H1 (cell line): ENCODE data around the gene IL23A. TPM values are rescaled to one million over a fixed set of nuclear protein-coding genes. Genes with fewer than 3 reads are reported as not detected.

ENCODE experiments used
- CTCF ChIA-PET: fragments of 300-600 bp; sonication (Branson Sonifier 250); formaldehyde crosslinking; loops from one replicate; lab custom pipeline; 2021; ENCODE audit not compliant: partially characterized antibody; lab: Charles Lee
- POLR2A ChIA-PET: fragments of 300-600 bp; sonication (Branson Sonifier 250); formaldehyde crosslinking; loops from one replicate; lab custom pipeline; 2021; ENCODE audit warnings: inconsistent platforms; ENCODE audit not compliant: partially characterized antibody; lab: Charles Lee
- DNase-seq, 2 experiments: peaks; one replicate each; pipeline versions ENCODE4 v3.0.0 to v3.0.0-alpha.2; 2010 to 2022; ENCODE audit warnings: low spot score in 2 of 2, low read depth in 1 of 2, mixed read lengths in 1 of 2
- FAIRE-seq: peaks from 2 replicates; lab custom pipeline; 2011; peaks lifted over from hg19 to GRCh38; lab: Jason Lieb, UNC
- H2AFZ ChIP-seq: 2 replicates; pipeline ENCODE4 v1.8.1; 2012; ENCODE audit warnings: low read length, inconsistent platforms
- H2AK5ac ChIP-seq: 2 replicates; pipeline ENCODE4 v1.6.1; 2013; ENCODE audit warnings: low read depth, low read length
- H2BK120ac ChIP-seq: replicated peaks from 2 replicates; pipeline ENCODE3; 2013; ENCODE audit warnings: low read depth, low read length, inconsistent platforms
- H2BK12ac ChIP-seq: 2 replicates; pipeline ENCODE4 v1.6.1; 2013; ENCODE audit warnings: low read depth, low read length
- H2BK15ac ChIP-seq: 2 replicates; pipeline ENCODE4 v1.6.1; 2013; ENCODE audit warnings: low read length
- H2BK20ac ChIP-seq: 2 replicates; pipeline ENCODE4 v1.6.1; 2013; ENCODE audit warnings: low read length
- H2BK5ac ChIP-seq: 2 replicates; pipeline ENCODE4 v1.6.1; 2013; ENCODE audit warnings: low read depth, low read length
- H3K14ac ChIP-seq: 2 replicates; pipeline ENCODE4 v1.6.1; 2013; ENCODE audit warnings: inconsistent platforms; ENCODE audit not compliant: insufficient read length
- H3K18ac ChIP-seq: 2 replicates; pipeline ENCODE4 v1.6.1; 2013; ENCODE audit warnings: low read length; ENCODE audit errors: extremely low read depth
- H3K23ac ChIP-seq: 2 replicates; pipeline ENCODE4 v1.6.1; 2013; ENCODE audit warnings: inconsistent platforms; ENCODE audit not compliant: insufficient read length
- H3K23me2 ChIP-seq: 2 replicates; pipeline ENCODE4 v1.6.1; 2013; ENCODE audit warnings: low read depth, low read length
- H3K27ac ChIP-seq: 2 replicates; pipeline ENCODE4 v1.6.1; 2011; ENCODE audit warnings: low read depth, low read length, inconsistent platforms
- H3K27me3 ChIP-seq, 4 experiments: replicated peaks in 1 of 4; 1 replicate in 1 of 4; 2 replicates in 3 of 4; pipeline versions ENCODE4 v1.6.1 to v1.8.1; 2011 to 2013; ENCODE audit warnings: low read length in 3 of 4, mild to moderate bottlenecking in 3 of 4, inconsistent platforms in 2 of 4, mixed read lengths in 2 of 4, moderate library complexity in 1 of 4; ENCODE audit not compliant: control insufficient read depth in 3 of 4, insufficient read depth in 3 of 4; ENCODE audit errors: extremely low read depth in 1 of 4
- H3K36me3 ChIP-seq, 4 experiments: 2 replicates each; pipeline versions ENCODE4 v1.6.1 to v1.8.1; 2011 to 2013; ENCODE audit warnings: mild to moderate bottlenecking in 4 of 4, low read length in 3 of 4, moderate library complexity in 2 of 4, control low read depth in 1 of 4, inconsistent platforms in 1 of 4; ENCODE audit not compliant: insufficient read depth in 4 of 4, control insufficient read depth in 2 of 4
- H3K4ac ChIP-seq: replicated peaks from 2 replicates; pipeline ENCODE3; 2013; ENCODE audit warnings: low read length, low read depth, mixed read lengths, inconsistent platforms; ENCODE audit not compliant: insufficient read length
- H3K4me1 ChIP-seq, 4 experiments: replicated peaks in 1 of 4; 1 replicate in 1 of 4; 2 replicates in 3 of 4; pipeline versions ENCODE4 v1.6.1 to v1.8.1; 2011 to 2013; ENCODE audit warnings: low read length in 3 of 4, inconsistent platforms in 2 of 4, mixed read lengths in 1 of 4; ENCODE audit not compliant: insufficient read depth in 4 of 4, control insufficient read depth in 3 of 4
- H3K4me2 ChIP-seq, 2 experiments: 2 replicates each; pipeline versions ENCODE4 v1.6.1 to v1.8.1; 2011 to 2013; ENCODE audit warnings: low read depth in 2 of 2, low read length in 2 of 2, control low read depth in 1 of 2, inconsistent platforms in 1 of 2, mild to moderate bottlenecking in 1 of 2; ENCODE audit not compliant: insufficient read depth in 1 of 2
- H3K4me3 ChIP-seq, 4 experiments: fragments of 200-600, 300-600 bp in 1 of 4; sonication (generic), shearing (Covaris generic), sonication (Bioruptor Twin) in 1 of 4; 2 replicates each; pipeline versions ENCODE4 v1.5.1 to v1.8.1; 2011 to 2016; ENCODE audit warnings: low read length in 4 of 4, low read depth in 3 of 4, control low read depth in 2 of 4, inconsistent platforms in 2 of 4, mild to moderate bottlenecking in 2 of 4, mixed read lengths in 1 of 4, moderate library complexity in 1 of 4; ENCODE audit not compliant: insufficient read depth in 2 of 4; ENCODE audit errors: extremely low read depth in 1 of 4
- H3K56ac ChIP-seq: replicated peaks from 2 replicates; pipeline ENCODE3; 2013; ENCODE audit warnings: low read depth, mild to moderate bottlenecking, mixed read lengths, low read length, inconsistent platforms; ENCODE audit not compliant: insufficient read length
- H3K79me1 ChIP-seq: 2 replicates; pipeline ENCODE4 v1.6.1; 2013; ENCODE audit warnings: low read depth, low read length, control low read depth
- H3K79me2 ChIP-seq, 2 experiments: 2 replicates each; pipeline versions ENCODE4 v1.6.1 to v1.8.1; 2012 to 2013; ENCODE audit warnings: low read length in 2 of 2, mild to moderate bottlenecking in 2 of 2, inconsistent platforms in 1 of 2; ENCODE audit not compliant: insufficient read depth in 2 of 2, control insufficient read depth in 1 of 2
- H3K9ac ChIP-seq, 4 experiments: replicated peaks in 1 of 4; 1 replicate in 1 of 4; 2 replicates in 3 of 4; pipeline versions ENCODE4 v1.6.1 to v1.8.1; 2011 to 2013; ENCODE audit warnings: low read depth in 3 of 4, low read length in 3 of 4, control low read depth in 2 of 4, mild to moderate bottlenecking in 2 of 4, moderate library complexity in 2 of 4, inconsistent platforms in 1 of 4; ENCODE audit errors: extremely low read depth in 1 of 4
- H3K9me3 ChIP-seq, 2 experiments: 2 replicates each; pipeline versions ENCODE4 v1.6.1 to v1.8.1; 2012 to 2013; ENCODE audit warnings: mild to moderate bottlenecking in 2 of 2, moderate library complexity in 2 of 2, control low read depth in 1 of 2, inconsistent platforms in 1 of 2, low read depth in 1 of 2, low read length in 1 of 2, mixed read lengths in 1 of 2; ENCODE audit not compliant: insufficient read depth in 2 of 2
- H4K20me1 ChIP-seq, 2 experiments: replicated peaks in 1 of 2; 2 replicates each; pipeline versions ENCODE3 to v1.8.1; 2011 to 2013; ENCODE audit warnings: inconsistent platforms in 2 of 2, low read length in 2 of 2, mild to moderate bottlenecking in 1 of 2; ENCODE audit not compliant: insufficient read depth in 2 of 2, control insufficient read depth in 1 of 2
- H4K5ac ChIP-seq: 2 replicates; pipeline ENCODE4 v1.6.1; 2013; ENCODE audit warnings: low read length, low read depth, mixed read lengths, inconsistent platforms; ENCODE audit not compliant: insufficient read length
- H4K8ac ChIP-seq: 2 replicates; pipeline ENCODE4 v1.8.0; 2013; ENCODE audit warnings: mild to moderate bottlenecking, moderate library complexity, low read length, inconsistent platforms; ENCODE audit not compliant: insufficient read depth; ENCODE audit errors: extremely low read depth
- H4K91ac ChIP-seq: replicated peaks from 2 replicates; pipeline ENCODE3; 2013; ENCODE audit warnings: low read length, mixed read lengths, inconsistent platforms; ENCODE audit not compliant: insufficient read length
- ATF2 ChIP-seq: IDR thresholded peaks from 2 replicates; pipeline ENCODE4 v1.6.1; 2012; ENCODE audit warnings: low read length, inconsistent platforms
- ATF3 ChIP-seq: IDR thresholded peaks from 2 replicates; pipeline ENCODE4 v1.6.1; 2011; ENCODE audit warnings: low read depth, mild to moderate bottlenecking, low read length; ENCODE audit not compliant: insufficient read depth
- EGR1 ChIP-seq: IDR thresholded peaks from 2 replicates; pipeline ENCODE4 v1.6.1; 2011; ENCODE audit warnings: low read depth, low read length, borderline replicate concordance
- HDAC6 ChIP-seq: IDR thresholded peaks from one replicate; pipeline ENCODE4 v1.7.1; 2012; ENCODE audit warnings: low read depth, mild to moderate bottlenecking, inconsistent platforms, low read length, moderate library complexity
- KDM1A ChIP-seq: fragments of 200-600, 300-600 bp; sonication (generic); IDR thresholded peaks from 2 replicates; pipeline ENCODE4 v1.7.1; 2016; ENCODE audit warnings: mild to moderate bottlenecking, low read length, borderline replicate concordance
- PHF8 ChIP-seq: fragments of 200-600 bp; sonication (generic); conservative IDR thresholded peaks from 2 replicates; pipeline ENCODE4 v1.7.1; 2012; ENCODE audit warnings: low read depth, mild to moderate bottlenecking, inconsistent platforms, low read length, moderate library complexity
- RBBP5 ChIP-seq: IDR thresholded peaks from 2 replicates; pipeline ENCODE4 v1.7.1; 2012; ENCODE audit warnings: low read depth, mild to moderate bottlenecking, inconsistent platforms, low read length, moderate library complexity, borderline replicate concordance
- WGBS, 2 experiments: shearing (Covaris generic) in 1 of 2; methylation state at CpG; one replicate each; pipeline versions ENCODE4 v1.1.6 to v1.1.7; 2013 to 2015; ENCODE audit warnings: low lambda C conversion rate in 2 of 2, mixed read lengths in 2 of 2, inconsistent platforms in 1 of 2, low coverage in 1 of 2, missing lambda C conversion rate in 1 of 2; ENCODE audit not compliant: insufficient replicate concordance in 2 of 2, insufficient coverage in 1 of 2, insufficient read length in 1 of 2; ENCODE audit errors: extremely low coverage in 1 of 2, missing lambda C conversion rate in 1 of 2; 5-methylcytosine and 5-hydroxymethylcytosine counted together
- polyA plus RNA-seq, 7 experiments: library from polyadenylated mRNA; depleted of rRNA in 3 of 7; stranded (reverse) in 5 of 7; unstranded in 2 of 7; fragments of >200 nt in 5 of 7; fragments of 200-250 nt in 2 of 7; gene quantifications; 1 replicate in 5 of 7; 2 replicates in 1 of 7; 4 replicates in 1 of 7; pipeline versions ENCODE4 v1.2.1 to v1.2.3, GENCODE V29; 2011 to 2013; ENCODE audit warnings: missing spikeins in 2 of 7, mixed read lengths in 2 of 7
- total RNA-seq: library from RNA; stranded (reverse); fragmentation: NEBNext Ultra II Directional; extraction: Animal tissue kit (Norgen Biotek cat#: 25700); gene quantifications from 2 replicates; pipeline ENCODE4 v1.2.1, GENCODE V29; 2021

Gene IL23A
- total and polyA plus RNA-seq, 2 of the 8 experiments (the other 6 are each of a cell fraction or from before 2014, with no cell fraction given), result 2.3 to 3.6 TPM

- WGBS, 2 experiments, result 1% methylated on average over 48 of the region's 54 CpGs; no CpG with 5 or more reads in 1 of the 2 experiments
- peaks cover 0 to 3% (median 0%) of the 10 kb centered on the region in 4 experiments; a peak in 1 of 7 replicates for H3K27me3 ChIP-seq
- H3K79me1 ChIP-seq, result no peaks in the 10 kb centered on the region
- H2AK5ac ChIP-seq, result 0 out of 2 replicates have a peak within 1 kb of the TSS, but pooled peaks have one; percentile 4
- H3K14ac ChIP-seq, result no peak within 1 kb of the TSS
- no peaks in the 10 kb centered on the region for H3K9me3 ChIP-seq
- peak within 1 kb of the TSS; percentile 55; the same call in 1 of the 2 replicates for H2BK12ac ChIP-seq
- peak within 1 kb of the TSS; percentile 70 for H3K27ac ChIP-seq
- peak within 1 kb of the TSS; percentile 66 to 90 (median 70) for H3K9ac ChIP-seq
- no peaks in the 10 kb centered on the region for H4K20me1 ChIP-seq
- H3K36me3 ChIP-seq, result peaks cover 2 to 16% (median 8%) of the 10 kb centered on the region in 4 experiments; a peak in 6 of 8 replicates
- no peak within 1 kb of the TSS for H2BK20ac ChIP-seq
- H3K23me2 ChIP-seq, result no peaks in the 10 kb centered on the region
- ChIA-PET CTCF (interaction anchor here (0.6 to 3.4 kb wide), 18 partner anchors 9 to 138 kb away, joined by 3 to 24 read pairs (median 4); partner anchors contain the start of genes CNPY2, PAN2, RNF41 and SPRYD4), POLR2A (interaction anchor here (0.6 to 5.1 kb wide), 21 partner anchors 9 to 366 kb away, joined by 3 to 55 read pairs (median 4); partner anchors contain the start of genes CNPY2, COQ10A, IL23A and NACA)
- H3K23ac ChIP-seq, result no peak within 1 kb of the TSS
- H2BK15ac ChIP-seq, result no peak within 1 kb of the TSS
- H3K4me1 ChIP-seq, result peaks cover 0 to 5% (median 2%) of the 10 kb centered on the region in 4 experiments; a peak in 4 of 7 replicates
- no peak within 1 kb of the TSS for H4K91ac ChIP-seq
- no peak within 1 kb of the TSS for H2BK120ac ChIP-seq
- 0 out of 2 replicates have a peak within 1 kb of the TSS, but pooled peaks have one; percentile 24 for H2AFZ ChIP-seq
- H3K4me3 ChIP-seq, result peak within 1 kb of the TSS; percentile 78 to 88 (median 84)
- H3K4me2 ChIP-seq, result peak within 1 kb of the TSS; percentile 51 to 66
- DNase-seq (peak; percentile 98 to 99), FAIRE-seq (peak; percentile 87)
- no peak within 1 kb of the TSS; the same call in 1 of the 2 replicates for H3K18ac ChIP-seq
- no peak within 1 kb of the TSS for H3K4ac ChIP-seq
- peak within 1 kb of the TSS; percentile 72 for H4K5ac ChIP-seq
- H3K56ac ChIP-seq, result peak within 1 kb of the TSS; percentile 34
- H4K8ac ChIP-seq, result peak within 1 kb of the TSS; percentile 87; the same call in 1 of the 2 replicates
- H3K79me2 ChIP-seq, result peaks cover 0 to 8% of the 10 kb centered on the region in 2 experiments; a peak in 1 of 4 replicates
- peak within 1 kb of the TSS; percentile 77; the same call in 1 of the 2 replicates for H2BK5ac ChIP-seq
- TF ChIP-seq PHF8 (peak; percentile 61), ATF3 (no peak), KDM1A (no peak), EGR1 (no peak), HDAC6 (no peak), RBBP5 (peak; percentile 30; the same call in 1 of the 2 replicates), ATF2 (no peak)
These were observed 21.4 kb downstream of the IL23A start, which contains the start of gene STAT2 for GRCh38 chr12:56359851-56360767. Gene STAT2 (minus strand): TSS chr12:56360107. CDS start chr12:56356571, 3,536 bp downstream.
